Coronary artery (tissue), 2 donors: ENCODE results near the gene ARHGEF37.

Source experiments
- DNase-seq: peaks from one replicate; pipeline ENCODE4 v3.0.0-alpha.2; 2017; ENCODE audit warnings: low spot score
- H3K27ac ChIP-seq, 2 donors: fragments of 200-600 bp; sonication (generic); one replicate each; pipeline ENCODE4 v1.5.1; 2016 to 2019
- H3K4me3 ChIP-seq: fragments of 200-600 bp; sonication (generic); 2 replicates; pipeline ENCODE4 v1.5.1; 2016; ENCODE audit warnings: mild to moderate bottlenecking, moderate library complexity
- TF ChIP-seq, protein P1 (sequence below): fragments of 200-600 bp; sonication (generic); IDR thresholded peaks from one replicate; pipeline ENCODE4 v1.5.1; 2019; ENCODE audit warnings: antibody characterized with exemption

The ARHGEF37 gene

DNA sequence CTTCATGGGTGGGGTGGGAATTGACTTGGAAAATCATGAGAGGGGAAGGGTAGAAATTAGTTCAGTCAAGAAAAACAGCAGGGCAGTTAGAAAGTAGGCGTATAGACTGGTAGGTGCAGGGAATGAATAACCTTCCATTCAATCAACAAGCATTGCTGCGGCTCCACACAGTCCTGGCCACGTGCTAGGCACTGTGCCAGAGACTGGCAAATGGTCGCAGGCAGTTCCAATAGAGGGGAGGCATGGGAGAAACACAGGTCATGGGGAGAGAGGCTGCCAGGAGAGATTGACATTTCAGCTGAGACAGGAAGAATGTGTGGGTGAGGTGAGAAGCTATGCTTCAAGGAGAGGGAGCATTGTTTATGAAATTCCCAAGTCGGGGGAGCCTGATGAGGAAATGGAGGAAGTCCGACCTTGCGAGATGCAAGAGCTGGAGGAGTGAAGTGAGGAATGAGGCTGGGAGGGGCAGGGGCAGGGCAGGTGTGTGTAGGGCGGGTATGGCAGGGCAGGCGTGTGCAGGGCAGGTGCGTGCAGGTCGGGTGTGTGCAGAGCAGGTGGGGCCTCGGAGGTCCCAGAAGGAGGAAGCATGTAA lies 94.4 kb downstream of the ARHGEF37 start:
- DNase-seq, result no peak
- no peak overlapping the region for H3K27ac ChIP-seq
- H3K4me3 ChIP-seq, result no peak overlapping the region
- TF ChIP-seq, protein P1, sequence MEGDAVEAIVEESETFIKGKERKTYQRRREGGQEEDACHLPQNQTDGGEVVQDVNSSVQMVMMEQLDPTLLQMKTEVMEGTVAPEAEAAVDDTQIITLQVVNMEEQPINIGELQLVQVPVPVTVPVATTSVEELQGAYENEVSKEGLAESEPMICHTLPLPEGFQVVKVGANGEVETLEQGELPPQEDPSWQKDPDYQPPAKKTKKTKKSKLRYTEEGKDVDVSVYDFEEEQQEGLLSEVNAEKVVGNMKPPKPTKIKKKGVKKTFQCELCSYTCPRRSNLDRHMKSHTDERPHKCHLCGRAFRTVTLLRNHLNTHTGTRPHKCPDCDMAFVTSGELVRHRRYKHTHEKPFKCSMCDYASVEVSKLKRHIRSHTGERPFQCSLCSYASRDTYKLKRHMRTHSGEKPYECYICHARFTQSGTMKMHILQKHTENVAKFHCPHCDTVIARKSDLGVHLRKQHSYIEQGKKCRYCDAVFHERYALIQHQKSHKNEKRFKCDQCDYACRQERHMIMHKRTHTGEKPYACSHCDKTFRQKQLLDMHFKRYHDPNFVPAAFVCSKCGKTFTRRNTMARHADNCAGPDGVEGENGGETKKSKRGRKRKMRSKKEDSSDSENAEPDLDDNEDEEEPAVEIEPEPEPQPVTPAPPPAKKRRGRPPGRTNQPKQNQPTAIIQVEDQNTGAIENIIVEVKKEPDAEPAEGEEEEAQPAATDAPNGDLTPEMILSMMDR, result no peak

DNA sequence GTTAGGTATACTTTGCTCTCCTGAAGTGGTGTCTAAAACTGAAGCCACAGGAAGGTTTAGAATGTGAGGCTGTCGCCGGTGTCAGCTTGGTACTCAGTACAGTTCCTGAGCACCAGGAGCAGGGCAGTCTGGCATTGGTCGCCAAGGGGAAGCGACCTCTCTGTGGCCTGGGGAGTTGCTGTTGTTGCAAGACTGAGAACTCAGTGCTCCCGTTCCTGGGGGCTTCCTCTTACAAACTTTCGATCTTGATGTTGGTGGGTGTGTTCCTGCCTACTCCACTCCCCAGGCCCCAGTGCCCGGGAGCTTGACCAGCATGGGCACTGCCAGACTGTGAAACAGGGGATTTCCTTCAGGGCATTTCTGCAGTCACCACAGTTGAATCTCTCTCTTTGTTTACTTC lies 96.4 kb downstream of the ARHGEF37 start:
- Histone ChIP-seq H3K27ac (no peak overlapping the region), H3K4me3 (no peak overlapping the region)
- DNase-seq, result no peak
- TF ChIP-seq, protein P1, result no peak

DNA sequence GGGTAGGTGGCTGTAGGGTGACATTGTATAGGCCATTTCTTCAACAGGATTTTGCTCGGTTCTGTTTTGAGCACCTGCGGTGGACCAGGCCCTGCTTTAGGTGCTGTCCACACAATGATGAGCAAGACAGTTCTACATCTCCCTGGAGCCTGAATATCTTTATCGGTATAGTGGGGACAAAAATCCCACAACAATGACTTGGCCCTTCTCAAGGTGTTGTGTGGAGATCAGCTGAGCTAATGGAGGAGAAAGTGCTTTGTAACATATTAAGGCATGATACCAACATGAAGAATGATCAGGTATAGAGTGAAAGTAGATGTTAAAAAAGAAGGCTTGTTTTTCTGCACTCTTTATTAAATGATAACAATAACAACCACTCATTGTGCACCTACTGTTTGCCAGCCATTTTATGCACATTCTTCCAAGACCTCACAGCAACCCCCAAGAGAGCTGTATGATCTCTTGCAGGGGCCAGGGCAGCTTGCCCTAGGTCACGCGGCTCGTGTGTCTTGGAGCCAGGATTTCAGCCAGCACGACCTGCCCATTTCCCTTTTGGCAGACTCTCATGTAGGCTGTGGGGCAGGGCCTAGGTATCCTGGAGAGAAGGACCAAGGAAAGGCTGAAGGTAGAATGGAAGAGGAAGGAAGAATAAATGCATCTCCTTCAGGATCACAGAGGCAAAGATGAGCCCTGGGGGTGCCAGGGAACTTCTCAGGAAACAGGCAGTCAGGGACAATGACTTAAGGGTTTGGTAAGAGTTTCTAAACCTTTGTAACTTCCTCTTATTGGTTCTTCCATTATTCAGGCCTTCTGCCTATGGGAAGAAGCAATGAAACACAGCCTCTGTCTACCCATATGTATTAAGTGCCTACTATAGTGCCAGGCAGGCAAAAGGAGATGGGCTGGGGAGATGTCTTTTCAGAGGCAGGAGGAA lies 98.8 kb downstream of the ARHGEF37 start:
- no peak overlapping the region for H3K4me3 ChIP-seq
- TF ChIP-seq, protein P1, result no peak
- peak overlapping the region in 1 of 2 donors; percentile 31 for H3K27ac ChIP-seq
- DNase-seq, result no peak

DNA sequence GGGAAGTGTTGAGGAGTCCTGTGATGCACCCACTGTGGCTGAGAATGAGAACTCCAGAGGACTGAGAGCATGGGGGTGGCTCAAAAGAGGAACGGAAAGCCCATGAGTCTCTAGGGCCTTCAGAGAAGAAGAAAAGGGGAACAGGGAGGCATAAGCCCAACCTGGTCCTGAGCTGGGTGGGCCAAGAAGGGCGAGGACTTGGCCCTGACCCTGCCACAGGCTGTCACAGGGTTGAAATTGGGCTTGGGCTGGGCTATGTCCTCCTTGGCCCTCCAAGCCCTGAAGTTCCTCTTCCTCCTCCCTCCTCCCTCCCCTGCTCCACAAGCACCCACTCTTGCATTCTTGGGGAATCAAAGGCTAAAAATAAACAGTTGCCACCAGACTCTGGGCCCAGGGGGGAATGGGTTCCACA lies 99.5 kb downstream of the ARHGEF37 start:
- Histone ChIP-seq H3K27ac (peak overlapping the region in 1 of 2 donors; percentile 58), H3K4me3 (no peak overlapping the region)
- no peak for DNase-seq
- TF ChIP-seq, protein P1, result no peak

DNA sequence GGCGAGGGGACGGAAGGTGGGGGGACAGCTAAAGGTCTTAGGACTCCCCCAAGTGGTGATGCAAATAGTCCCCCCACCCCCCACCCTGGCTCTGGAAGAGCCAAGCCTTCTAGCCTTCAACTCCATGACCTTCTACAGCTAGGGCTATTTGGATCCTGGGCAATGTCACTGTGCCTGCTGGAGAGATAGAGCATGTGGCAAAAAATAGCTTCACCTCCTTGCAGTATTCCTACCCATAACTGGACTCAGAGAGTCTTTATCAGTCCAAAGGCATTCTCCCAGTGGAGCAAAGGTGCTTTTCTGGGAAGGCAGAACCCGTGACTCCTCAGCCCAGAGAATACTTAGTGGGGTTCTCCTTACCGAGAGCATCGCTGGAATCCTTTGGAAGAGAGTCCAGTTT lies 100.0 kb downstream of the ARHGEF37 start:
- no peak for DNase-seq
- Histone ChIP-seq H3K4me3 (no peak overlapping the region), H3K27ac (peak overlapping the region in 1 of 2 donors; percentile 58)
- TF ChIP-seq, protein P1, result no peak

DNA sequence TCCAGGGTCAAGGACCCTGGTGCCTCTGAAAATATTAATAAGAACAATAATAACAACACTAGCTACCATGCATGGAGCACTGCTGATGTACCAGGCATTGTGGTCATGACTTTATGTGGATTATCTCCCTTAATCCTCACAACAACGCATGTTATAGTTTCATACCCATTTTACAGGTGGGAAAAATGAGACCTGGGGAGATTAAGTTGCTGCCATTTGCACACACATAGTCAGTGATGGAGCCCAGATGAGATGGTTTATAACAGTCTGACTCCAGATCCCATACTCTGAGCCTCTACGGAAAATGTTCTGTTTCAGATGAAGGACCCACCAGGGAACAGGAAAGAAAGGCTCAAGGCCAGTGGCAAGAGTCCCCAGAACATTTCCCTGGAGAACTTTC lies 100.6 kb downstream of the ARHGEF37 start:
- DNase-seq, result no peak
- no peak overlapping the region for H3K27ac ChIP-seq
- TF ChIP-seq, protein P1, result no peak
- H3K4me3 ChIP-seq, result no peak overlapping the region
